M059J (cell line): ENCODE results near the gene CCDC88C. TPM values are rescaled to one million over a fixed set of nuclear protein-coding genes. Genes with fewer than 3 reads are reported as not detected.
"Not testable (repeated sequence)": the region's sequence is repeated elsewhere in the genome, so short reads cannot be mapped to it uniquely, and the experiment has no call there.

Source experiments
- DNase-seq: peaks from one replicate; pipeline ENCODE4 v3.0.0-alpha.2; 2012; ENCODE audit warnings: low read depth
- total RNA-seq: library from RNA; depleted of rRNA; stranded (reverse); fragments of >200 nt; shearing (Covaris generic); gene quantifications from 2 replicates; pipeline ENCODE4 v1.2.3, GENCODE V29; 2014

CCDC88C gene
- total RNA-seq, 1 experiment from 2014 or later: 1.6 TPM

GRCh38 chr14:91250912-91251311, 166.7 kb downstream of the CCDC88C start:
- DNase-seq: peak; percentile 29

GRCh38 chr14:91249841-91250616, 167.6 kb downstream of the CCDC88C start:
- DNase-seq: peak; percentile 95

DNA sequence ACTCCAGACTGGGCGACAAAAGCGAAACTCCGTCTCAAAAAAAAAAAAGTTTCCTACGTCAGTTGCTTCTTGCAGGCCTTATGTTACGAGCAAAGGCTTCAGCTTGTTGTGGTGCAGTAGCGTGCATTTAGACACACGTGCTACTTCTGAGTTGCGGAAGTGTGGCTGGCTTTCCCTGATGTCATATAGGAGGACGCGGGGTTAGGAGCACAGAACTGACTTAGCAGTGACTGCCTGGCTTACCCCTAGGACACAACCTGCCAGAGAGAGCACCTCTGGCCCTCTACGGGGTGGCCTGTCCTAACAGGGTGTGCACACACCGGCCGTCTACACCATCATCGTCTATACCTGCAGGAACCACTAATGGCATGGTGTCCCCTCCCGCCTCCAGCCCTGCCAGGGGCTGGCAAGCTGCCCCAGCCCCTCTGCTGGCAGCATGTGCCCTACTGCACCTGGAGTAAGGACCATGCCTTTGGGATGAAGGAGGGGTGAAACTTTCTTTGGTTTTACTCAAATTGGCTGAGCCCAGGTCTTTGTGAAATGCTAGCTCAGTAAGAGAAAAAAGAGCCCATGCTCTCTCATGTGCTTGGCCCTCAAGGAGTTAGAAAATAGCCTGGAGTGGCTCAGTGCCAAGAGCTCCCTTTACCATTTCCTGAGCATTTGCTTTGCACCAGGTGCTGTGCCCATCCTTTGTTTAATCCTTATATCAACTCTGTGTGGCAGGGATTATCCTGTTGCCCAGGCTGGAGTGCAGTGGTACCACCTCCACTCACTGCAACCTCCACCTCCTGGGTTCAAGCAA, 171.4 kb downstream of the CCDC88C start:
- peak; percentile 34 for DNase-seq

GRCh38 chr14:91245616-91246015, 172.0 kb downstream of the CCDC88C start:
- DNase-seq: not testable (repeated sequence)

DNA sequence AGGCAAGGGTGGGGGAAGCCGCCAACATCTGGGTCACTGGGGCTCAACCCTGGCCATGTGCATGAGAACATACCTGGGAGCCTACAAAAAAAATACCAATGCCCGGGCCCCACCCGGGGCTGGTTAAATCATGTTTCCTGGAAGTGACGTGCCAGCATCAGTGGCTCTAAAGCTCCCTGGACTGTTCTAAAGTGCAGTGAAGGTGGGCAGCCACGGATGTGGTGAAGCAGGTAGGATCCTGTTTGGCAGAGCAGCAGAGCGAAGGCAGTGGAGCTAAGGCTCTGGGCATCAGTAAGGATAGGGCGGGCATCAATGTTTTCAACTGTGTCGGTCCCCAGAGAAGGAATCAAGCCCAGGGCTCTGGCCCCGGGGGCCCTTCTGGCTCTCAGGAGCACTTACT, 172.6 kb downstream of the CCDC88C start:
- no peak for DNase-seq

DNA sequence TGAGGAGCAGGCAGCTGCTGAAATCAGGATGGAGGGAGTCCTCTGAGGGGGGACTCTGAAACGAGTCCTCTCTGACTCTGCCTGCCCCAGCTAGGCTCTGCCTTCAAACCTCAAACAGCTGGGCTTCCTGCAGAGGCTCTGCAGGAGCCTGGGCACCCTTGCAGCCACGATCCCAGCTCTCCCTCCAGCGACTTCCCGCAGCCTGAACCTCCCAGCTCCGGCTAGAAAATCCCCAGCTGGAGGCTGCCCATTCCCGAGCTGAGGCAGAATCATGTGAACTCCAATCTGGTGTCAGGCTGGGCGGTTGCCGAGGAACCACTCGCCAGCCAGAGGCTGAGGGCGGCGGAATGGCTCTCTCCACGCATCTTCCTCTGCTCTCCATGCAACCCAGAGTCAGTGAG, 173.1 kb downstream of the CCDC88C start, which contains the start of gene GPR68:
Gene GPR68, minus strand, starts transcription at position 204 of the 401 bp plus-strand sequence. CDS start 9,654 bp downstream, outside the sequence.
- peak; percentile 64 for DNase-seq

- DNase-seq: no peak
Observed at GRCh38 chr14:91243074-91243471, 174.5 kb downstream of the CCDC88C start.

GRCh38 chr14:91242635-91243034, 175.0 kb downstream of the CCDC88C start:
- no peak for DNase-seq

GRCh38 chr14:91241863-91242262, 175.8 kb downstream of the CCDC88C start:
- DNase-seq: no peak

DNA sequence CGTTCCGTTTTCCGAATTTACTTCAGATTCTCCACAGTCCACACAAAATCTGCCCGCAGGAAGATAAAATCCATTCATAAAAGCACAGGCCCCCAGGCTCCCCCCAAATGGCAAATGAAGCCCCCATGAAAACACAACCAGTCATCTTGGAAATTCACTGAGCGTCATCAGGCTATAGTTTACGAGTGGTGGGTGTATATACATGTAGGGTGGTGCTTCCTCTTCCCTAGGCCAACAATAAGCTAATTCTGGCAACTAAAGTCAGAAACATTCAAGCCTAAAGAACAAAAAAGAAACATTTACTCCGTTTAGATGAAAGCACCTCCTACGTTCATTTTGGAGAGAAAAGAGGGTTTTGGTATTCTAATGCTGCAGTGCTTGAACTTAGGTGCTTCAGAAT, 179.0 kb downstream of the CCDC88C start:
- DNase-seq: no peak

GRCh38 chr14:91238085-91238484, 179.5 kb downstream of the CCDC88C start:
- DNase-seq: no peak

GRCh38 chr14:91237219-91237618, 180.4 kb downstream of the CCDC88C start:
- peak; percentile 93 for DNase-seq

DNA sequence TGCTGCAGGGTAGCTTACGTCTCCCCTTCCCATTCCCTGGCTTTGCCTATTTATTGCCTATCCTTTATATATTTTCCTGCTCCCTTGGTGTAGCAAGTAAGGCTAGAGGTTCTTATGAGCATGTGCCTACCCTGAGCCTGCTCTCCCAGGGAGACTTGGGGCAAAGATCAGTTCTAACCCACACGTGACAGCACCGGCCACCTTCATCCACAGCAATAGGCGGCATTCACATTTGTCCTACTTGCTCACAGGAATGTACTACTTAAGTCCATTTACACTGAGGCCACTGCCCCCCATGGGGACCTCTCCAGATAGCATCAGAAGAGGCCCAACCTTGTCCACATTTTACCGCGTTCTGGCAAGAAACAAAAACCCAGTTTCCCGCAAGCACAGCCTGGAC, 181.8 kb downstream of the CCDC88C start:
- DNase-seq: no peak

DNA sequence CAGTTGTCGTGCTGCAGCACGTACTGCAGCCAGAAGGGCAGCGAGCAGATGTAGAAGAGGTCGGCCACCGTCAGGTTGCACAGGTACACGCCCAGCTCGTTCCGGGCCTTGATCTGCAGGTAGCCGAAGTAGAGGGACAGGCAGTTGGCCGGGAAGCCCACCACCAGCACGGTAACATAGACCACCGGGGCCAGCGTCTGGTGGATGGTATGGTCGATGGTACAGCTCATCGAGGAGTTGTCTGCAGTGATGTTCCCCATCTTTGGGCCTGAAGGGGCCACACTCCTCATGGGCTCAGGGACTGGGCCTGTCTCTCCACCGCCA, 182.9 kb downstream of the CCDC88C start:
- no peak for DNase-seq

DNA sequence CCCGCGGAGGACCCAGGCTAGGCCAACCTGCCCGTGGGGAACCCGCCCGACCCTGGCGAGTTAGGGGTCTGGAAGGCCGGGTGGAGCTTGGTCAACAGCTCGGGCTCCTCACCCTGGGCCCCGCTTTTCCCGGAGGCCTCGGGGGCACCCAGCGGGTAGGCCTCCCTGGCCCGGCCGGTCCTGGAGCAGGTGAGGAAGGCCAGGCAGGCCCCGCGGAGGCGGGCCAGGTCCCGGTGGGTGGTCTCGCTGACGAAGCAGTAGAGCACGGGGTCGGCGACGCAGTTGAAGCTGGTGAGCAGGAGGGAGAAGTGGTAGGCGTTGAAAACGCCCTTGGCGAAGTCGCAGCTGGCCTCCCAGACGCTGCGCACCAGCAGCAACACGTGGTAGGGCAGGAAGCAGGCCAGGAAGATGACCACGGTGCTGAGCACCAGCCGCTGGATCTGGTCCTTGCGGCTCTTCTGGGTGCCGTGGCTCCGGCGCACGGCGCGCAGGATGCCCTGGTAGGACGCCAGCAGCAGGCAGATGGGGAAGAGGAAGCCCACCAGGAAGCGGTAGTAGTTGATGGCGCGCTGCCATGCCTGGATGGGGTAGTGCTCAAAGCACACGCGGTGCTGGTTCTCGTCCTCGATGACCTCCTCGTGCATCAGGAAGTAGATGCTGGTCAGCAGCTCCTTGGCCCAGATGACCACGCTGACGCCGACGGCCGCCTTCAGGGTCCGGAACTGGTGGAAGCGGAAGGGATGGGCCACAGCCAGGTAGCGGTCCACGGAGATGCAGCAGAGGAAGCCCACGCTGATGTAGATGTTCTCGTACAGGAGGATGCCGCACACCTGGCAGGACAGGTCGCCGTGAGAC, 183.5 kb downstream of the CCDC88C start:
- DNase-seq: no peak

- no peak for DNase-seq
Observed at GRCh38 chr14:91232603-91233002, 185.0 kb downstream of the CCDC88C start.

- DNase-seq: no peak
Observed at GRCh38 chr14:91232052-91232451, 185.6 kb downstream of the CCDC88C start.

GRCh38 chr14:91231446-91231845, 186.2 kb downstream of the CCDC88C start:
- no peak for DNase-seq

DNA sequence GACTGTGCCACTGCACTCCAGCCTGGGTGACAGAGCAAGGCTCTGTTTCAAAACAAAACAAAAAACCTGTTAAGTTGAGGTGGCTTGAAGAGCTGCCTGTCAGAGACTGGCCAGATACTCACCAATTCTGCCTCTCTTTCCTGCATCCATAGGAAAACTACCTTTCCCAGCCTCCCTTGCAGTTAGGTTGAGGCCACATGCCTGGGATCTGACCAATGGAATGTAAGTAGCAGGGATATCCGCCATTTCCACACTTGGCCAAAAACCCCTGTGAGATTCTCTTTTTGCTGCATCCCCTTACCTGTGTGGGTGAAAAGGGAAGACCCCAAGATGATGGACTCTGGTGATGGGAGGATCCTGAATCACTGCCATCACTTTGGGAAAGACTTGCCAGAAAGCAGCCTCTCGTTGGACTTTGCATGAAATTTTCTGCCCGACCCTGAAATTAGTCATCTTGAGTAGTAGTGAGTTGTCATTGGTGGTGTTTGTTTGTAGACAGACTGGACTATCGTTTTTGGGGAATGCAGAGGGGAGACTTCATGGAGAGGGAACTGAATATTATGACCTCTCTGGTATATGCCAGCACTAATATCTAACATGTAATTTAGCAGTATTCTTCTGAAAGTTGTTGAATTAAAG, 187.1 kb downstream of the CCDC88C start:
- peak; percentile 69 for DNase-seq

DNA sequence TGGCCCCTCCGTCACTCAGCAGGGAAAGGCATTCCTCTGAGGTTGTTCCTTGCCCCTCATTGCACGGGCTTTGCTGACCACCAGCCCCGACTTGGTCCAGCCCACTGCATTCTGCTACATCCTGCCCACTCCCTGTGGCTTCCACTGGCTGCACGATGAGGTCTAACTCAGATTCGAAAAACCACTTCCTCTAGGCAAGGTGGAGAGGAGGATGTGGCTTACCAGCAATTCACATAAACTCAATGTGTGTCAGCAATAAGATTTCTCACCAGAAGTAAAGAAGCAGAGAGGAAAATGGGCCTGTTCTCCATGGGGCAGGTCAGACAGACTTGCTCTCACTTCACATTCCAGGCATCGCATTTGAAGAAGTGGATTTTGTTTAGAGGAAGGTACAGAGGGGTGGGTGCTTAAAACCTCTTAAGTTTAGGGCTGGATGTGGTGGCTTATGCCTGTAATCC, 187.8 kb downstream of the CCDC88C start:
- DNase-seq: peak; percentile 88

GRCh38 chr14:91229005-91229382, 188.6 kb downstream of the CCDC88C start:
- DNase-seq: no peak
